Measurements from ENCODE around the gene CALN1. TPM values are rescaled to one million over a fixed set of nuclear protein-coding genes. Genes with fewer than 3 reads are reported as not detected.

CALN1 gene
- total RNA-seq, 4 donors from 2014 or later: 0.04 TPM; not detected in 3

- H3K4me1 ChIP-seq: no peaks in the 10 kb centered on the region
- H3K27me3 ChIP-seq: no peaks in the 10 kb centered on the region
- ATAC-seq: no peak
- no peaks in the 10 kb centered on the region for H3K36me3 ChIP-seq
- TF ChIP-seq EP300 (IDR thresholded peaks at IDR 0.05): no peak
- no peak for TF ChIP-seq POLR2A (IDR thresholded peaks at IDR 0.05)
- TF ChIP-seq, protein P1, sequence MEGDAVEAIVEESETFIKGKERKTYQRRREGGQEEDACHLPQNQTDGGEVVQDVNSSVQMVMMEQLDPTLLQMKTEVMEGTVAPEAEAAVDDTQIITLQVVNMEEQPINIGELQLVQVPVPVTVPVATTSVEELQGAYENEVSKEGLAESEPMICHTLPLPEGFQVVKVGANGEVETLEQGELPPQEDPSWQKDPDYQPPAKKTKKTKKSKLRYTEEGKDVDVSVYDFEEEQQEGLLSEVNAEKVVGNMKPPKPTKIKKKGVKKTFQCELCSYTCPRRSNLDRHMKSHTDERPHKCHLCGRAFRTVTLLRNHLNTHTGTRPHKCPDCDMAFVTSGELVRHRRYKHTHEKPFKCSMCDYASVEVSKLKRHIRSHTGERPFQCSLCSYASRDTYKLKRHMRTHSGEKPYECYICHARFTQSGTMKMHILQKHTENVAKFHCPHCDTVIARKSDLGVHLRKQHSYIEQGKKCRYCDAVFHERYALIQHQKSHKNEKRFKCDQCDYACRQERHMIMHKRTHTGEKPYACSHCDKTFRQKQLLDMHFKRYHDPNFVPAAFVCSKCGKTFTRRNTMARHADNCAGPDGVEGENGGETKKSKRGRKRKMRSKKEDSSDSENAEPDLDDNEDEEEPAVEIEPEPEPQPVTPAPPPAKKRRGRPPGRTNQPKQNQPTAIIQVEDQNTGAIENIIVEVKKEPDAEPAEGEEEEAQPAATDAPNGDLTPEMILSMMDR (IDR thresholded peaks at IDR 0.05): no peak
- TF ChIP-seq POLR2AphosphoS5 (IDR thresholded peaks at IDR 0.05): no peak
- H3K27ac ChIP-seq: no peak overlapping the region
- H3K4me3 ChIP-seq: no peak overlapping the region
- H3K9me3 ChIP-seq: no peaks in the 10 kb centered on the region
These were observed 420.6 kb downstream of the CALN1 start for GRCh38 chr7:71991586-71991985.

- Histone ChIP-seq H3K4me3 (no peak overlapping the region), H3K9me3 (no peaks in the 10 kb centered on the region), H3K36me3 (no peaks in the 10 kb centered on the region), H3K27me3 (no peaks in the 10 kb centered on the region), H3K27ac (no peak overlapping the region), H3K4me1 (no peaks in the 10 kb centered on the region)
- ATAC-seq: no peak
- TF ChIP-seq POLR2A (IDR thresholded peaks at IDR 0.05): no peak
- WGBS, 2 donors (ENCODE audit: low coverage in 1 of 2): 79 to 90% methylated on average over 5 to 7 of the region's 7 CpGs
These were observed 422.0 kb downstream of the CALN1 start for GRCh38 chr7:71990138-71990462.

- WGBS, 2 donors (ENCODE audit: low coverage in 1 of 2): 65 to 95% methylated on average over 6 to 7 of the region's 7 CpGs
- Histone ChIP-seq H3K9me3 (no peaks in the 10 kb centered on the region), H3K4me1 (no peaks in the 10 kb centered on the region), H3K4me3 (no peak overlapping the region), H3K36me3 (no peaks in the 10 kb centered on the region), H3K27ac (no peak overlapping the region), H3K27me3 (no peaks in the 10 kb centered on the region)
- no peak for ATAC-seq
- TF ChIP-seq EP300 (IDR thresholded peaks at IDR 0.05) (no peak), POLR2AphosphoS5 (IDR thresholded peaks at IDR 0.05) (no peak), POLR2A (IDR thresholded peaks at IDR 0.05) (no peak)
- TF ChIP-seq, protein P1 (IDR thresholded peaks at IDR 0.05): no peak
These were observed 423.9 kb downstream of the CALN1 start for GRCh38 chr7:71988201-71988600.

DNA sequence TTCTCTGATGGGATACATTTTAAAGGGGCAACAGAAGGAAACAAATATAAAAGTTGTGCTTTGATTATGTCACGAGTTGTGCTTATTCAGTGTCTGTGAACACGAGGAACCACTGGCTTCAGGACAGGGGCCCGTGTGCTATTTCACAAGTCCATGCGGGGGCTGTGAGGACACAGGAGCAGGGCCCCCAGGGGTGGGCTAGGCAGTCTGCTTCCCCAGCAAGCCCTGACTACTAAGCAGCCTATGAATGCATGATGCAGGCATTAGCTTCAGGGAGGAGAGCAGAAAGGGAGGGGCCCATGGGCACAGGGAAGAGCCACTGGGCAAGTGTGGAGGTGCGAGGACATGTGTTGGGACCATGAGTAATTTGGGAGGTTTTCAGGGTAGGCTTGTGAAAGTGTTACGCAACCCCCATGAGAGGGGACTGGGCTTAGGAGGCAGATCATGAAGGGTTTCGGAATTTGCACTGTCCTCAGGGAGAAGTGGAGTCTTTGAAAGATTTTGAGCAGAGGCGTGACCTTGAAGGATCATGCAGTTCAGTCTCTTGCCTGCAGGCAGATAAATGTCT is 424.9 kb downstream of the CALN1 start:
- Histone ChIP-seq H3K27ac (no peak overlapping the region), H3K4me3 (no peak overlapping the region), H3K27me3 (no peaks in the 10 kb centered on the region), H3K4me1 (no peaks in the 10 kb centered on the region), H3K36me3 (no peaks in the 10 kb centered on the region), H3K9me3 (no peaks in the 10 kb centered on the region)
- ATAC-seq: no peak
- 77 to 100% methylated on average over 1 to 8 of the region's 8 CpGs for WGBS, 2 donors (ENCODE audit: low coverage in 1 of 2)
- TF ChIP-seq, protein P1 (IDR thresholded peaks at IDR 0.05): no peak
- TF ChIP-seq POLR2A (IDR thresholded peaks at IDR 0.05) (no peak), POLR2AphosphoS5 (IDR thresholded peaks at IDR 0.05) (no peak), EP300 (IDR thresholded peaks at IDR 0.05) (no peak)

DNA sequence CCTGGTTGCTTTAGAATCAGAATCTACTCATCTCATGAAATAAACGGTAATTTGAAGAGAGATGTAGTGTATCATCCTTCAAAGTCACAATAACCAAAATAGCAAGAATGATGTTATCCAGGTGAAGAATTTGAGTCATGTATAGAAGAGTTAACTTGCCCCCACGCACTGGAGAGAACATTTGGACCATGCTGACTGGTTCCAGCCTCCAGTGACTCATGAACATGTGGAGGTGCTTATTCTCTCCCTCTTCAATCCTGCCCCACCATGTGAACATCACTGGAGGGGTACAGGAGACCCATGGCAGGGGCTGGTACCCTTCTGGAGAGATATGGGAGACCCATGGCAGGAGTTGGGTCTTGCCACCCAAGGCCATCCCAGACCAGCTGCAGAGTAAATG is 427.8 kb downstream of the CALN1 start:
- TF ChIP-seq POLR2AphosphoS5 (IDR thresholded peaks at IDR 0.05) (no peak), EP300 (IDR thresholded peaks at IDR 0.05) (no peak), POLR2A (IDR thresholded peaks at IDR 0.05) (no peak)
- TF ChIP-seq, protein P1 (IDR thresholded peaks at IDR 0.05): no peak
- Histone ChIP-seq H3K4me3 (no peak overlapping the region), H3K9me3 (no peaks in the 10 kb centered on the region), H3K4me1 (no peaks in the 10 kb centered on the region), H3K27ac (no peak overlapping the region), H3K36me3 (no peaks in the 10 kb centered on the region), H3K27me3 (no peaks in the 10 kb centered on the region)
- 69 to 85% methylated on average over 2 of the region's 2 CpGs for WGBS, 2 donors (ENCODE audit: low coverage in 1 of 2)
- no peak for ATAC-seq

Data from gastroesophageal sphincter (tissue), 4 donors.